GM21619 (cell line): Measurements from ENCODE around the gene PRKG1.
A peak's percentile ranks its signal among the peaks of the same experiment; 100 is the strongest.

Experiments
- ATAC-seq: cut with Tn5 transposase; IDR thresholded peaks from one replicate; pipeline ENCODE4 v1.9.1; 2021; ENCODE audit not compliant: unreplicated experiment

PRKG1 gene

GRCh38 chr10:51894771-51895578 lies 820.7 kb downstream of the PRKG1 start:
- ATAC-seq, result no peak

- ATAC-seq, result no peak
Measured at GRCh38 chr10:51896849-51897248, 822.6 kb downstream of the PRKG1 start.

- no peak for ATAC-seq
Measured at GRCh38 chr10:51897560-51897959, 823.3 kb downstream of the PRKG1 start.

- no peak for ATAC-seq
Measured at GRCh38 chr10:51900180-51900579, 825.9 kb downstream of the PRKG1 start.

- no peak for ATAC-seq
Measured at GRCh38 chr10:51903675-51904074, 829.4 kb downstream of the PRKG1 start.

GRCh38 chr10:51905032-51905431 lies 830.7 kb downstream of the PRKG1 start:
- no peak for ATAC-seq

- no peak for ATAC-seq
Measured at GRCh38 chr10:51907361-51907760, 833.1 kb downstream of the PRKG1 start.

GRCh38 chr10:51910189-51910588 lies 835.9 kb downstream of the PRKG1 start:
- no peak for ATAC-seq

- no peak for ATAC-seq
Measured at GRCh38 chr10:51910596-51910995, 836.3 kb downstream of the PRKG1 start.

- no peak for ATAC-seq
Measured at GRCh38 chr10:51911723-51912122, 837.4 kb downstream of the PRKG1 start.

GRCh38 chr10:51915031-51915542 lies 840.8 kb downstream of the PRKG1 start:
- ATAC-seq, result no peak

GRCh38 chr10:51918440-51918839 lies 844.2 kb downstream of the PRKG1 start:
- ATAC-seq, result no peak

- peak; percentile 56 for ATAC-seq
Measured at GRCh38 chr10:51918884-51919325, 844.6 kb downstream of the PRKG1 start.

GRCh38 chr10:51920672-51921071 lies 846.4 kb downstream of the PRKG1 start:
- ATAC-seq, result no peak

GRCh38 chr10:51924359-51924758 lies 850.1 kb downstream of the PRKG1 start:
- no peak for ATAC-seq

GRCh38 chr10:51926337-51926736 lies 852.0 kb downstream of the PRKG1 start:
- no peak for ATAC-seq

- no peak for ATAC-seq
Measured at GRCh38 chr10:51928162-51928561, 853.9 kb downstream of the PRKG1 start.

GRCh38 chr10:51932530-51932929 lies 858.2 kb downstream of the PRKG1 start:
- no peak for ATAC-seq

GRCh38 chr10:51934373-51934772 lies 860.1 kb downstream of the PRKG1 start:
- ATAC-seq, result no peak

- no peak for ATAC-seq
Measured at GRCh38 chr10:51935341-51935740, 861.1 kb downstream of the PRKG1 start.

GRCh38 chr10:51937308-51938140 lies 863.2 kb downstream of the PRKG1 start:
- no peak for ATAC-seq
